GM19372 (cell line): Measurements from ENCODE around the gene HTN3.
"Not testable (repeated sequence)": the region's sequence is repeated elsewhere in the genome, so short reads cannot be mapped to it uniquely, and the experiment has no call there.

Source experiments
- ATAC-seq: cut with Tn5 transposase; IDR thresholded peaks from one replicate; pipeline ENCODE4 v1.9.1; 2021; ENCODE audit warnings: mild to moderate bottlenecking, low read depth, moderate library complexity; ENCODE audit not compliant: unreplicated experiment

HTN3 gene

DNA sequence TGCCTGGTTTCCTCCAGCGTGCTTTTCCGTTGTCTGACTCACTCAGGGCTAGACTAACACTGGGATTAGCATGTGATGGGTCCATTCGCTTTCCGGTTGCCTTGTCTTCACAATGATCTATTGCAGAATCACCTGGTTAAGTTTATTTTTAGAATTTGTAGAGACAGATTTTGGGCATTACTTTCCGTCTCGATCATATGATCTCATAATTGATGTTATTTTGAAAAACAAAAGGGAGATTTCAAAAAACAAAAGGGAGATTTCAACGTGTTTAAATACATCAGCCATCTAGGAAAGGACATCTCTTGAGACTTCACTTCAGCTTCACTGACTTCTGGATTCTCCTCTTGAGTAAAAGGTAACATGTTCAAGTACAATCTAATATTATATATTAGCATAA, at the start of gene HTN3:
Gene HTN3 (plus strand): TSS at position 301 of the 400 bp plus-strand sequence. CDS start 2,282 bp downstream, outside the sequence.
- ATAC-seq: not testable (repeated sequence)

DNA sequence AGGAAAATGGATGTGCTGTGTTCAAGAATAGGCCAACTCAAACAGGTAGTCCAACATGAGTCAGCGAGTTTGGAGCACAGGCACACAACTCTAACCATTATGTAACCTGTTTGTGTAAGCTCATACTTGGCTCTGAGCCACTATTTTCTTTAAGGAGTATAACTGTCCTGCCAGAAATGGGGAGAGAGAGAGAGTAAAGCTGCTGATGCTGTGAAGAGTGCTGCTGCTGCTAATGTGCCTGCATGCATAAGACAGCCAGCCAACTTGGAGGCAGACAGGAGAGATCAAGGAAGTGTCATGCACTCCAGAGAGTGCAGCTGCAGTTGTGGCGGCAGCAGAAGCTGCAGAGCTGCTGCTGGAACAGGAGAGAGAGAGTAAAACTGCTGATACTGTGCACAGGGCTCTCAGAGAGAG, 44.2 kb upstream of the HTN3 start:
- no peak for ATAC-seq

DNA sequence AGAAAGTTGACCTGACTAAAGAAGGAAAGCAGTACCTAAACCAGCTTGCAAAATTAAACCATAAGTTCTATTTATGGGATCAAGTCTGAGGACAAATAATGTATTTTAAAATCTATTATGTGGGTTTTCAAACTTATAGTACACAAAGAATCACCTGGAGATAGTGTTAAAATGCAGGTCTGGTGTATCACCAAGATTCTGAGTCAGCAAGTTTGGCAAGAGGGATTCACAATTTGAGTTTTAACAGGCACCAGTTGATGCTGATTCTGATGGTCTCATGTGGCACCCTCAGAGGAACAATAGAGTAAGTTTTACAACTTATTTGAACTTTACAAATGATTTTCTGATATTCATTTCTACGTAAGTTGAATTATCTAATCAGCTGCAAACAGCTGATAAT, 41.6 kb upstream of the HTN3 start:
- no peak for ATAC-seq

DNA sequence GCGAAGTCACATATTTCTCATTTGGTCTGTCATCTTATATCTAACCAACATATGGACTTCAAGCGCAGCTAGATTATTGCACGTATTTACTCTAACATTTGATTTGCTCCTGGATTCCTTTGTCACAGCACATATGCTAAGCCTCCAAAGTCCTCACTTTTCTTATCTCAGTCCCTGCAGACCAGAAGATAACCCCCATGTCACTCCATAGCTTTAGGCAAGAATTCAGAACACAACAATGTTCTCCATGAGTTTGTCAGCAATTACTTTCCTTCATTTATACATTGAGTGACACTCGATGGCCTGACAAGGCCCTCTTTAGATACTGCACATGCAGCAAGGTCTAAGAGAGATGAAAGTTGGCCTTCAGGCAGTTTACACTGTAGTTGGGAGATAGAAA, 37.2 kb upstream of the HTN3 start:
- ATAC-seq: no peak

DNA sequence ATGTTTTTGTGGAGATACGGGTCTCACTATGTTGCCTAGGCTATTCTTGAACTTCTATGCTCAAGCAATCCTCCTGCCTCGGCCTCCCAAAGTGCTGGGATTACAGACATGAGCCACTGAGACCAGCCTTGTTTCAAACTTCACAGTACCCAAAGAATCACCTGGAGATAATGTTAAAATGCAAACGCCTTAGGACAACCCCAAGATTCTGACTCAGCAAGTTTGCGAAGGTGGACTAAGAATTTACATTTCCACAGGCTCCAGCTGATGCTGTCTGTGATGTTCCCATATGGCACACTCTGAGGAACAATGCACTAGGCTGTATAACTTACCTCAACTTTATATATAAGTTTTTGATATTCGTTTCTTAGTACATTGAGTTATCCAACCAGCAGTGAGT, 33.5 kb upstream of the HTN3 start:
- ATAC-seq: no peak

DNA sequence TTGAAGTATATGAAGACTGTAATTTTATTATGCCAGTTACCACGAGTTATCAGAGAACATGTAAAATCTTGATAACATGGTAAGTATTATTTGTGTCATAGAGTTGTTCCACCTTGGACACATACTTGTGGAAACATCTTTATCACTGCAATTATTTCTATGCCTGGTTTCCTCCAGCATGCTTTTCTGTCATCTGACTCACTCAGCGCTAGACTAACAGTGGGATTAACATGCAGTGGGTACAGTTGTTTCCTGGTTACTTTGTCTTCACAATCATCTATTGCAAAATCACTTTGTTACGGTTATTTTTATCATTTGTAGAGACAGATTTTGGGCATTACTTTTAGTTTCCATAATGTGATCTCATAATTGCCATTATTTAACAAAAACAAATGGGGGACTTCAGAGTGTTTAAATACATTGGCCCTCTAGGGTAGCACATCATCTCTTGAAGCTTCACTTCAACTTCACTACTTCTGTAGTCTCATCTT, 32.7 kb upstream of the HTN3 start, which contains the start of gene STATH:
Gene STATH (plus strand): TSS at position 441 of the 491 bp plus-strand sequence. CDS start 2,472 bp downstream, outside the sequence.
- no peak for ATAC-seq

DNA sequence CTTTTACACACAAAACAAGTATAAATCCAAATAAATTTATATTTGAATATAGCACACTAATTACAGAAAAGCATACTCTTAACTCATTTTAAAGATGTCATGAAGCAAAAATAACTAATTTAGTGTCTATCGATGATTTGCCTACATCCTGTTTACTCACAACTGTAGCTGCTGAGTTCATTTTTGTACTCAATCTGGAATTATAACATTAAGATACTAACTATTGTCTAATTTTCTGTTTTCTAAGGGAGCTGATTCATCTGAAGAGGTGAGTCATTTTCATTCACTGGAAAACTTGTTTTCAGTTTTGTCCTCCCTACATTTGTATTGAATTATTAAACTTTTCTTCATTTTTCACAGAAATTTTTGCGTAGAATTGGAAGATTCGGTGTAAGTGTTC, 28.8 kb upstream of the HTN3 start:
- no peak for ATAC-seq

DNA sequence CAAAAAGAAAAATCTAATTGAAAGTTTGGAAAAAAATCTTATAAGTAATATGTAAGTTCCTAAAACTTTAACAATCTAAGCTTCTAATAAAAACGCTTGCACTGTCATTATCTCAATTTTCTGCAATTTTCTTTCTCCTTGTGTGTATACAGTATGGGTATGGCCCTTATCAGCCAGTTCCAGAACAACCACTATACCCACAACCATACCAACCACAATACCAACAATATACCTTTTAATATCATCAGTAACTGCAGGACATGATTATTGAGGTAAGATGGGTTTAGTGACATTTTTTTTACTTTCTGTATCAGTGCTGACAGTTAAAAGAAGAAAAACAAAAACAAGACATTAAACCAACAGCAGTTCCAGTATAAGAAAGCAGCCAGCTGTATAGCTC, 27.5 kb upstream of the HTN3 start:
- ATAC-seq: no peak

DNA sequence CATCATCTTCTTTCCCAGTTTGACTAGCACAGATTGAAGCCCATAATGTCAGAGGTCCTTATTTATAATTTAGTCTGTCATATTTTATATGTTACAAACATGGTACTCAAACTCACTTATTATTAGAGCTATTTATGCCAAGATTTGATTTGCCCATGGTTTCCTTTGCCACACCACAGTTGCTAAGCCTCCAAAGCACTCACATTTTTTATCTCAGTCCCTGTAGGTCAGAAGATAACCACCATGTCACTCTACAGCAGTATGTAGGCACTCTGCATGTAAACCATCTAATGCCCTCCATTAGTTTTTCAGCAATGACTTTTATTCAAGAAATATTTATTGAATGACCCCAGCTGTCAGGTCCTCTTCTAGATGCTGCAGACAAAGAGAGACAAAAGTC, 25.8 kb upstream of the HTN3 start:
- ATAC-seq: no peak

DNA sequence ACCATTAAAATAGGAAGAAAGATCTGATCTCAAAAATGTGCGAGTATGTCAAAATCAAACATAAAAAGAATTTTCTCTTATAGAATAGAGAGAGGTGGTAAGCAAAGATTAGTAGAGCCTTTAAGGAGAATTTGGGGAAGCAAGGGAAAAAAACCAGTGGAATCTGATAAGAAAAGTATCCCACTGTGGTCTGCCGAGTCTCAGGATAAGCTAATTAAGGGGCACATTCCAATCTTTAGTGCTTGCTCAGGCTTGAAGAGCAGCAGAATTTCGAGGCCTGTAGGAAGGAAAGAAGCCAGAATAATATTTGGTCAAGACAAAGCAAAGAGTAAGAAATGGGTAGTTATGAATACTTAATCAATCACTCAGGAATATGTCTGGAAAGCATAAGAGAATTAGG, 19.5 kb upstream of the HTN3 start:
- ATAC-seq: no peak

DNA sequence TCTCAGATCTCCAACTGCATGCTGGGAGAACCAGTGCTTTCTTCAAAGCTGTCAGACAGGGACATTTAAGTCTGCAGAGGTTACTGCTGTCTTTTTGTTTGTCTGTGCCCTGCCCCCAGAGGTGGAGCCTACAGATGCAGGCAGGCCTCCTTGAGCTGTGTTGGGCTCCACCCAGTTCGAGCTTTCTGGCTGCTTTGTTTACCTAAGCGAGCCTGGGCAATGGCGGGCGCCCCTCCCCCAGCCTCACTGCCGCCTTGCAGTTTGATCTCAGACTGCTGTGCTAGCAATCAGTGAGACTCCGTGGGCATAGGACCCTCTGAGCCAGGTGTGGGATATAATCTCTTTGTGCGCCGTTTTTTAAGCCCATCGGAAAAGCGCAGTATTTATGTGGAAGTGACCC, 9.3 kb upstream of the HTN3 start:
- not testable (repeated sequence) for ATAC-seq

DNA sequence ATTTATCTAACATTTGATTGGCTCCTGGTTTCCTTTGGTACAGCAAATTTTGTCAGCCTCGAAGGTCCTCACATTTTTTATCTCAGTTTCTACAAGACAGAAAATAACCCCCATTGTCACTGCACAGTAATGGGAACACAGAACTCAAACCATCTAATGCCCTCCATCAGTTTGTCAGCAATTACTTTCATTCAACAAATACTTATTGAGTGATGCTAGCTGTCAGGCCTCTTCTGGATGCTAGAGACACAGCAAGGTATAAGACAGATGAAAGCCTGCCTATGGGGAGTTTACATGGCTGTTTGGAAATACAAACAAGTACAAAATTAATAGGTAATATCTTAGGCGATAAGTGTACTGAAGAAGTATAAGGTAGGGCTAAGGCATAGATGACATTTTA, 5.0 kb upstream of the HTN3 start:
- no peak for ATAC-seq

DNA sequence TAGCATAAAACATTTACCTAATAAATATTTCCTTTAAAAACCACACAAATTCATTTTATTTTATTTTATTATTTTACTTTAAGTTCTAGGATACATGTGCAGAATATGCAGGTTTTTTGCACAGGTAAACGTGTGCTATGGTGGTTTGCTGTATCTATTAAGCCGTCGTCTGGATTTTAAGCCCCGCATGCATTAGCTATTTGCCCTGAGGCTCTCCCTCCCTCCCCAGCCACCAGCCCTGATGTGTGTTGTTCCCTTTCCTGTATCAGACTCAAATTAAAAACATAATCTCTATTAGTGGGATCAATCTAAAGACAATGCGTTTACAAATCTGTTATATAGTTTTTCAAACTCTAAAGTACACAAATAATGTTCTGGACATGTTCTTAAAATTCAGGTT, 1.2 kb upstream of the HTN3 start:
- ATAC-seq: no peak

DNA sequence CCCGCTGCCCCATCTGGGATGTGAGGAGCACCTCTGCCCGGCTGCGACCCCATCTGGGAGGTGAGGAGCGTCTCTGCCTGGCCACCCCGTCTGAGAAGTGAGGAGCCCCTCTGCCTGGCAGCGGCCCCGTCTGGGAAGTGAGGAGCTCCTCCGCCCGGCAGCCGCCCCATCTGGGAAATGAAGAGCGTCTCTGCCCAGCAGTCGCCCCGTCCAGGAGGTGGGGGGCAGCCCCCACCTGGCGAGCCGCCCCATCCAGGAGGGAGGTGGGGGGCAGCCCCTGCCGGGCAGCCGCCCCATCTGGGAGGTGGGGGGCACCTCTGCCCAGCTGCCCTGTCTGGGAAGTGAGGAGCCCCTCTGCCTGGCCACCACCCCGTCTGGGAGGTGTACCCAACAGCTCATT, 9.3 kb downstream of the HTN3 start:
- ATAC-seq: not testable (repeated sequence)

DNA sequence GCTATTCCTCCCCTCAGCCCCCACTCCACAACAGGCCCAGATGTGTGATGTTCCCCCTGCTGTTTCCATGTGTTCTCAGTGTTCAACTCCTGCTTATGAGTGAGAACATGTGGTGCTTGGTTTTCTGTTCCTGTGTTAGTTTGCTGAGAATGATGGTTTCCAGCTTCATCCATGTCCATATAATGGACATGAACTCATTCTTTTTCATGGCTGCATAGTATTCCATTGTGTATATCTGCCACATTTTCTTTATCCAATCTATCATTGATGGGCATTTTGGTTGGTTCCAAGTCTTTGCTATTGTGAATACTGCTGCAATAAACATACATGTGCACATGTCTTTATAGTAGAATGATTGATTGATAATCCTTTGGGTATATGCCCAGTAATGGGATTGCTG, 11.7 kb downstream of the HTN3 start:
- not testable (repeated sequence) for ATAC-seq

DNA sequence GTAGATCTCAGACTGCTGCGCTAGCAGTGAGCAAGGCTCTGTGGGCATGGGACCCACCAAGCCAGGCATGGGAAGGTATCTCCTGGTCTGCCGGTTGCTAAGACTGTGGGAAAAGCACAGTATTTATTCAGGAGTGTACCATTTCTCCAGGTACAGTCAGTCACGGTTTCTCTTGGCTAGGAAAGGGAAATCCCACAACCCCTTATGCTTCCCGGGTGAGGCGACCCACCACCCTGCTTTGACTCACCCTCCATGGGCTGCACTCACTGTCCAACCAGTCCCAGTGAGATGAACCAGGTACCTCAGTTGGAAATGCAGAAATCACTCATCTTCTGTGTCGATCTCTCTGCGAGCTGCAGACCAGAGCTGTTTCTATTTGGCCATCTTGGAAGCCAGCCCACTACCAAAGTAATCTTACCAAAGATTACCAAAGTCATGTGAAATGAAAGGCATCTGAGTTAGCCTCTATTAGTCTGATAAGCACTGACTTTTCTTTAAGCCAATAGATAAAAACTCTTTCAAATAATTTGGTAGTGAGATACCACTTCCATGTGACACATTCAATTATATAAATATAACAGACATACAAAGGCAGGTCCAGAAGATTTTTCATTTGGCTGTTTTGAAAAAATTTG, 13.5 kb downstream of the HTN3 start:
- no peak for ATAC-seq

DNA sequence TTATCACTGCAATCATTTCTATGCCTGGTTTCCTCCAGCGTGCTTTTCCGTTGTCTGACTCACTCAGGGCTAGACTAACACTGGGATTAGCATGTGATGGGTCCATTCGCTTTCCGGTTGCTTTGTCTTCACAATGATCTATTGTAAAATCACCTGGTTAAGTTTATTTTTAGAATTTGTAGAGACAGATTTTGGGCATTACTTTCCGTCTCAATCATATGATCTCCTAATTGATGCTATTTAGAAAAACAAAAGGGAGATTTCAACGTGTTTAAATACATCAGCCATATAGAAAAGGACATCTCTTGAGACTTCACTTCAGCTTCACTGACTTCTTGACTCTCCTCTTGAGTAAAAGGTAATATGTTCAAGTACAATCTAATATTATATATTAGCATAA, 21.9 kb downstream of the HTN3 start, which contains the start of gene HTN1:
Gene HTN1 (plus strand): TSS at position 301 of the 400 bp plus-strand sequence. CDS start 2,639 bp downstream, outside the sequence.
- ATAC-seq: not testable (repeated sequence)

DNA sequence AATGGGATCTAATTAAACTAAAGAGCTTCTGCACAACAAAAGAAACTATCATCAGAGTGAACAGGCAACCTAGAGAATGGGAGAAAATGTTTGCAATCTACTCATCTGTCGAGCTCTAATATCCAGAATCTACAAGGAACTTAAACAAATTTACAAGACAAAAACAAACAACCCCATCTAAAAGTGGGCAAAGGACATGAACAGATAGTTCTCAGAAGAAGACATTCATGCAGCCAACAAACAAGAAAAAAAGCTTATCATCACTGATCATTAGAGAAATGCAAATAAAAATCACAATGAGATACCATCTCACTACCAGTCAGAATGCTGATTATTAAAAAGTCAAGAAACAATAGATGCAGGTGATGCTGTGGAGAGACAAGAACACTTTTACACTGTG, 28.3 kb downstream of the HTN3 start:
- not testable (repeated sequence) for ATAC-seq

DNA sequence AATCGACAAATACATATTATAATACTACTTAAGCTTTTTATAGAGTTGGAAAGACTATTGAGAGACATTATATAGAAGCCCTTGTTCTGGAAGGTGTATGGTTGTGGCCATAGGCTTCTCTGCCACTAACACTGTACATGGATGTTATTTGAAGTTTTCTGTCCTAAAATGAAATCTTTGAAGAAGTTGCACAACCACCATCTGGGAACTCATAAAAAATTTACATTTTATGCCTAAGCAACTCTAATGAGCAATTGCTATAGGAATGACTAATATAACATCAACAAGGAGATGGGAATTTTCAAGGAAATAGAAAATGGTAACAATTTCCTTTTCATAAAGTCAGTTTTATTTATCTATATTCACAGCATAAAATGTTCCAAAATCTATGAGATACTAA, 29.4 kb downstream of the HTN3 start:
- ATAC-seq: no peak

DNA sequence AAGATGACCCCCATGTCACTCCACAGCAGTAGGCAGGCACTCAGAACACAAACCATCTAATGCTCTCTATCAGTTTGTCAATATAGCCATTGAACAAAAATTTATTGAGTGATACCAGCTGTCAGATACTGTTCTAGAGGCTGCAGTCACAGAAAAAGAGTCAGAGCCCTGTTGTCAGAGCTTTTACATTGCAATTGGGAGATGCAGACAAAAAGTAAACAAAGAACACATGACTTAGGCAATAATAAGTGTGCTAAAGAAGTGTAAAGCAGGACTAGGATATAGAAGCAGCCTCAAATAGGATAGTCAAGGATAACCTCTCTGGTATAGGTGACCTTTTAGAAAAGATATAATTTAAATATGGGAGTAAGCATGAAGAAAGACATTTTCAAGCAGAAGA, 30.9 kb downstream of the HTN3 start:
- no peak for ATAC-seq

DNA sequence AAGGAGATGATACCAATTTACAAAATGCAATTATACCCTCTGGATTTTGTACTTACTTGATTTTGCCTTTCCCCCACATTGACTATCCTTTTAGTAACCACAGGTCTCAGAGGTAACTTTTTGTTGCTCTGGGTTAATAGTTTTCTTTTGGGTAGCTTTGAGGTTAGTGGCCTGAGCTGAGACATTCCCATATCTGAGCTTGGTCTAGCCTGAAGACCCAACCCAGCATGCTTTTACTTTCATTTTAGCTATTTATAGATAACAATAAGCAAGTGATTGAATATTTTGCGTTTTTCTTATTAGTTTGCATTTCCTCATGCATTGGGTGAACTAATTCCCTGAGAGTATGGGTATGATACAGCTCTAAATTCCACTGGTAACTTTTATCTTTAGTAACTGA, 33.7 kb downstream of the HTN3 start:
- ATAC-seq: peak; percentile 65

DNA sequence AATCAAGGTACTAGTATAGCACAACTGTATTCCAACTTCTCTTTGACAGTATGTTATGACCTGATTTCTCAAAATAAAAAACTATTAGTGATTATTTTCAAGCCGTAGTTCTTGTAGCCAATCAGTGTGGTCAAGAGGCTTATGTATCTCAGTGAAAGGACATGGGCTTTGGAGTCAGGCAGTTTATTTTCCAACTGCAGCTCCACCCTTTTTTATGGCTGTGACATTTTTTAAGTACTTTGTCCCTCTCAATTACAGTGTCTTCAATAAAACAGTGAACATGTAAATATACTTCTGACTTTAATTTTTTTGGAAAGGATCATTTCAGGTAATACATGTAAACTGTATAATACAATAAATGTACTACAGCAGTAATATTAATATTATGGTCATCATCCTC, 51.9 kb downstream of the HTN3 start:
- no peak for ATAC-seq
